Thoracic aorta (tissue), 2 donors: ENCODE measurements around the gene NKTR. TPM values are rescaled to one million over a fixed set of nuclear protein-coding genes. Genes with fewer than 3 reads are reported as not detected.

Source experiments
- ATAC-seq: fragments of 150-250 bp; one replicate; pipeline ENCODE4 v1.8.0; 2017; ENCODE audit warnings: low read depth; ENCODE audit not compliant: insufficient number of reproducible peaks, low FRiP score
- DNase-seq: peaks from one replicate; pipeline ENCODE4 v3.0.0-alpha.2; 2020; ENCODE audit warnings: low spot score
- H3K27ac ChIP-seq, 2 donors: fragments of 200-600 bp; sonication (generic); 1 replicate in 1 of 2; 2 replicates in 1 of 2; pipeline ENCODE4 v1.5.1; 2016; ENCODE audit warnings: mild to moderate bottlenecking in 2 of 2, moderate library complexity in 2 of 2
- H3K27me3 ChIP-seq: fragments of 200-600 bp; sonication (generic); replicated peaks from 2 replicates; pipeline ENCODE4 v1.6.0; 2016; ENCODE audit warnings: mild to moderate bottlenecking; ENCODE audit not compliant: insufficient read depth
- H3K36me3 ChIP-seq: fragments of 200-600 bp; sonication (generic); one replicate; pipeline ENCODE4 v1.5.1; 2016
- H3K4me1 ChIP-seq, 2 donors: fragments of 200-600 bp; sonication (generic); 1 replicate in 1 of 2; 2 replicates in 1 of 2; pipeline versions ENCODE4 v1.5.1 to v1.6.0; 2016; ENCODE audit warnings: low read depth in 2 of 2, mild to moderate bottlenecking in 1 of 2; ENCODE audit not compliant: control insufficient read depth in 1 of 2
- H3K4me3 ChIP-seq: fragments of 200-600 bp; sonication (generic); 2 replicates; pipeline ENCODE4 v1.5.1; 2016; ENCODE audit warnings: mild to moderate bottlenecking
- H3K9me3 ChIP-seq: fragments of 200-600 bp; sonication (generic); 2 replicates; pipeline ENCODE4 v1.5.1; 2016
- CTCF ChIP-seq: fragments of 200-600 bp; sonication (generic); IDR thresholded peaks from one replicate; pipeline ENCODE4 v1.5.1; 2019; ENCODE audit warnings: antibody characterized with exemption
- total RNA-seq, 2 donors: library from RNA; depleted of rRNA; stranded (reverse); fragments of >200 nt; gene quantifications; one replicate each; pipeline versions ENCODE4 v1.1.0 to v1.2.3, GENCODE V29; 2016

NKTR gene
- total RNA-seq, 2 donors from 2014 or later = 159 to 210 TPM

GRCh38 chr3:42684632-42685362 lies 84.3 kb downstream of the NKTR start:
- Histone ChIP-seq H3K4me1 (peaks cover 17 to 33% of the 10 kb centered on the region in 2 donors), H3K4me3 (no peak overlapping the region), H3K27me3 (no peaks in the 10 kb centered on the region), H3K36me3 (no peaks in the 10 kb centered on the region), H3K9me3 (no peaks in the 10 kb centered on the region), H3K27ac (peak overlapping the region; percentile 54 to 60)
- no peak for DNase-seq
- no peak for TF ChIP-seq CTCF
- ATAC-seq = no peak

- Histone ChIP-seq H3K4me3 (peak within 1 kb of the TSS; percentile 61), H3K27me3 (no peaks in the 10 kb centered on the region)
Measured at GRCh38 chr3:42685363-42685881, 84.9 kb downstream of the NKTR start, which contains the start of gene KLHL40. Gene KLHL40, plus strand, starts transcription at chr3:42685537. Its CDS starts 82 bp downstream, at chr3:42685619.

GRCh38 chr3:42685891-42686820 lies 85.7 kb downstream of the NKTR start:
- Histone ChIP-seq H3K9me3 (no peaks in the 10 kb centered on the region), H3K4me1 (peaks cover 17 to 33% of the 10 kb centered on the region in 2 donors), H3K36me3 (no peaks in the 10 kb centered on the region), H3K27me3 (no peaks in the 10 kb centered on the region), H3K27ac (no peak overlapping the region), H3K4me3 (peak overlapping the region; percentile 61)
- no peak for ATAC-seq
- no peak for DNase-seq
- TF ChIP-seq CTCF = no peak

More at GRCh38 chr3:42685363-42685881, 84.9 kb downstream of the NKTR start, which contains the start of gene KLHL40:
- Histone ChIP-seq H3K27ac (peak within 1 kb of the TSS; percentile 54 to 60), H3K9me3 (no peaks in the 10 kb centered on the region), H3K36me3 (no peaks in the 10 kb centered on the region), H3K4me1 (peaks cover 17 to 33% of the 10 kb centered on the region in 2 donors)
- TF ChIP-seq CTCF = no peak
- DNase-seq = no peak
- no peak for ATAC-seq

GRCh38 chr3:42686832-42687650 lies 86.6 kb downstream of the NKTR start:
- DNase-seq = no peak

More at GRCh38 chr3:42686832-42687650, 86.6 kb downstream of the NKTR start:
- no peak overlapping the region for H3K4me3 ChIP-seq
- no peak overlapping the region for H3K27ac ChIP-seq
- ATAC-seq = no peak
- no peak for TF ChIP-seq CTCF
- H3K9me3 ChIP-seq = no peaks in the 10 kb centered on the region
- H3K4me1 ChIP-seq = peaks cover 17 to 33% of the 10 kb centered on the region in 2 donors
- no peaks in the 10 kb centered on the region for H3K27me3 ChIP-seq
- H3K36me3 ChIP-seq = no peaks in the 10 kb centered on the region
